GM10266 (cell line): ENCODE results near the gene DDX1.

Experiments used
- DNase-seq: peaks from one replicate; pipeline ENCODE4 v3.0.0; 2012; ENCODE audit errors: extremely low spot score
- TF ChIP-seq, protein P1 (sequence below): IDR thresholded peaks from 2 replicates; pipeline ENCODE4 v1.5.1; 2012; ENCODE audit warnings: mild to moderate bottlenecking, low read depth; ENCODE audit not compliant: control insufficient read depth, insufficient read depth; ENCODE audit errors: missing control alignments

The DDX1 gene

GRCh38 chr2:15667809-15668556 lies 76.3 kb downstream of the DDX1 start:
- no peak for DNase-seq
- TF ChIP-seq, protein P1, sequence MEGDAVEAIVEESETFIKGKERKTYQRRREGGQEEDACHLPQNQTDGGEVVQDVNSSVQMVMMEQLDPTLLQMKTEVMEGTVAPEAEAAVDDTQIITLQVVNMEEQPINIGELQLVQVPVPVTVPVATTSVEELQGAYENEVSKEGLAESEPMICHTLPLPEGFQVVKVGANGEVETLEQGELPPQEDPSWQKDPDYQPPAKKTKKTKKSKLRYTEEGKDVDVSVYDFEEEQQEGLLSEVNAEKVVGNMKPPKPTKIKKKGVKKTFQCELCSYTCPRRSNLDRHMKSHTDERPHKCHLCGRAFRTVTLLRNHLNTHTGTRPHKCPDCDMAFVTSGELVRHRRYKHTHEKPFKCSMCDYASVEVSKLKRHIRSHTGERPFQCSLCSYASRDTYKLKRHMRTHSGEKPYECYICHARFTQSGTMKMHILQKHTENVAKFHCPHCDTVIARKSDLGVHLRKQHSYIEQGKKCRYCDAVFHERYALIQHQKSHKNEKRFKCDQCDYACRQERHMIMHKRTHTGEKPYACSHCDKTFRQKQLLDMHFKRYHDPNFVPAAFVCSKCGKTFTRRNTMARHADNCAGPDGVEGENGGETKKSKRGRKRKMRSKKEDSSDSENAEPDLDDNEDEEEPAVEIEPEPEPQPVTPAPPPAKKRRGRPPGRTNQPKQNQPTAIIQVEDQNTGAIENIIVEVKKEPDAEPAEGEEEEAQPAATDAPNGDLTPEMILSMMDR = no peak

- DNase-seq = no peak
- TF ChIP-seq, protein P1 = no peak
Observed at GRCh38 chr2:15668611-15669305, 77.1 kb downstream of the DDX1 start.

- TF ChIP-seq, protein P1 = no peak
- DNase-seq = no peak
Observed at GRCh38 chr2:15669375-15669910, 77.8 kb downstream of the DDX1 start.

GRCh38 chr2:15670469-15670868 lies 78.8 kb downstream of the DDX1 start:
- no peak for DNase-seq
- TF ChIP-seq, protein P1 = no peak

GRCh38 chr2:15670981-15671380 lies 79.3 kb downstream of the DDX1 start:
- no peak for DNase-seq
- TF ChIP-seq, protein P1 = no peak

- DNase-seq = no peak
- TF ChIP-seq, protein P1 = no peak
Observed at GRCh38 chr2:15671409-15671808, 79.7 kb downstream of the DDX1 start.
